Medulla oblongata (tissue), 1 donor: Measurements from ENCODE around the gene PHRF1.
"Not testable (repeated sequence)": the region's sequence is repeated elsewhere in the genome, so short reads cannot be mapped to it uniquely, and the experiment has no call there.

ENCODE experiments used
- DNase-seq: peaks from one replicate; pipeline ENCODE4 v3.0.0-alpha.2; 2015; ENCODE audit errors: extremely low spot score

The PHRF1 gene

DNA sequence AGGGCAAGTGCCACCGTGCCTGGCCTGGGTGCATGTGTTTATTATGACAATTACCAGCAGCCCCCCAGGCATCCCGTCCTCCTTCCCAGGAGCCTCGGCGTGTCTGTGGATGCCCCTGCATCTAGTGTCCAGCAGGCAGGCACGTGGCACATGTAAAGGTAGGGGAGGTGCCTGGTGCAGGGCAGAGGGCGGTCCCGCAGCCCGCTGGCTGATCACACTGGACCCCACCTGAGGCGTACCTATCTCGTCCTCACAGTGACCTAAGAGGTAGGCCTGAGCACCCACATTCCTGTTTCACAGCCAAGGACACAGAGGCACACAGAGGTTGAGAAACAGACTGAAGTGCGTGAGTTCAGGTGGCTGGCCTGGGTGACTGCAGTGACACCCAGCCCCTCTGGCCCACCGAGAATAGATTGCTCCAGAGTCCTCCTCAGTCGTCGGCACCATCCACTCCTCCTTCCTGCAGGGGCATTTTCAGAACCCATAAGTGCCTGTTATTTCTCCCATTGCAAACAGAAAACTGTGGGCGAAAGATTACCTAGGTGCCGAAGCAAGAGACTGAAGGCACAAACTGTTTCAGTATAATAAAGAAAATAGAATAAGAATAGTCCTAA is 3.0 kb upstream of the PHRF1 start:
- no peak for DNase-seq

DNA sequence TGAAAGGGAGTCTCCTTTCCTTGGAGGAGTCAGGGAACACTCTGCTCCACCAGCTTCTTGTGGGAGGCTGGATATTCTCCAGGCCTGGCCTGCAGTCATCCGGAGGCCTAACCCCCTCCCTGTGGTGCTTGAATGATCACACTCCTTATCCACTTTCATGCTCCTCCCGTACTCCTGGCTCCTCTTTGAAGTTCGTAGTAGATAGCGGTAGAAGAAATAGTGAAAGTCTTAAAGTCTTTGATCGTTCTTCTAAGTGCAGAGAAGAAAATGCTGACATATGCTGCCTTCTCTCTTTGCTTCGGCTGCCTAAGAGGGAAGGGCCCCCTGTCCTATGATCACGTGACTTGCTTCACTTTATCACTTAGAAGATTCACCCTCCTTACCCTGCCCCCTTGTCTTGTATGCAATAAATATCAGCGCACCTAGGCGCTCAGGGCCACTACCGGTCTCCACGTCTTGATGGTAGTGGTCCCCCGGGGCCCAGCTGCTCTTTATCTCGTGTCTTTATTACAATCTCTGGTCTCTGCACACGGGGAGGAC is 2.2 kb upstream of the PHRF1 start:
- DNase-seq: not testable (repeated sequence)

DNA sequence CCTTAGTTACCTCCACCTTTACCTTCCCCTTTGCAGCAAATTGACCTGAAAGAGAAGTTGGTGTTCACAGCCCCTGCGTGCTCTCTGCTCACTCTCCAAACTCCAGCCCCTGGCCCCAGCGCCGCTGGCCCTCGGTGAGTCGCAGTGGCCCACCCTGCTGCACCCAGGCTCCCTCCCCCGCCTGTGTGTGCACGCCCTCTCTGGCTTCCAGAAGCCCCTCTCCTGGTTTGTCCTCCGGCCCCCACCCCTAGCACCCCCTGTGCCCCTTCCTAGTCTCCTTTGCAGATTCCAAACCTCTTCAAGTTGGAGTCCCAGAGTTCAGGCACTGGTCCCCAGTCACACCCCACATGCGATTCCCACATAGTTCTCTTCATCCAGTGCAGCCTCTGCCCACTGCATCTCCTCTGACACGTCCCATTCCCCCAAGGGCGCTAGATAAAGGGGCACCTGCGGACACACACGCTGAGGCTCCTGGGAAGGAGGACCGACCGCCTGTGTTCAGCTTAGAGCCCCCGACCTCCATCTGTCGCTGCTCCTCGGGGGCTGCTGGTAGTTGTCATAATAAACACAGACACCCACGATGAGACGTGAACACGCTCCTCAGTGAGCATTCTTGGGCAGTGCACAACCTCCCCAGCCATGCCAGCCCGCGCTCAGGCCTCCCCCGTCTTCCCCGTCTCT is 1.5 kb upstream of the PHRF1 start:
- no peak for DNase-seq

DNA sequence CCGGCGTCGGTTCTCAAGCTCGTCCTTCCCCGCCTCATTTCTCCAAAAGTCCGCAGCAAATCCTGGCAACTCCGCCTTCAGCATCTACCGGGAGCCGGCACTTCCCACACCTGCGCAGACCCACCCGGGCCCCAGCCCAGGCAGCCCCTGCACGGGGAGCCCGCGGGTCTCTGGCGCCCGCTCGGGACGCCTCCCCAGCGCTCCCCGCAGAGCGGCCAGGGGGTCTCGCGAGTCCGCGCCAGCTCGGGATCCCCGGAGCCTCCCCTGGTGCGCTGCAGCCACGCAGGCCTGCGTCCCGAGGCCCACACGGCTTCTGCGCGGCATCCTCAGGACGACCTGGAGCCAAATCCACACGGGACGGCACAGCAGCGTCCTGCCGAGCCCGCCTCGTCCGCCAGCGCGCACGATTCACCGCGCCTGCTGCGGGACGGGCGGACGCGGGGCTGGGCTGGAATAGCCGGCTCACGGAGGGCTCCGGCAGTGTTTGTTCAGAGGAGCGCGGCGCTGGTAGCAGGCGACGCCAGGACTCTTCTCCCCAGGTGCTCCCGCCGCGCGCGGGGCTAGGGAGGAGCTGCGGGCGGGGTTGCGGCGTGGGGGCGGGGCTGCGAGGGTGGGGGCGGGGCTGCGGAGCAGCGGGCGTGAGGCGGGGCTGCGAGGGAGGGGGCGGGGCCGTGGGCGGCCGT is 816 bp upstream of the PHRF1 start:
- DNase-seq: peak; percentile 85

DNA sequence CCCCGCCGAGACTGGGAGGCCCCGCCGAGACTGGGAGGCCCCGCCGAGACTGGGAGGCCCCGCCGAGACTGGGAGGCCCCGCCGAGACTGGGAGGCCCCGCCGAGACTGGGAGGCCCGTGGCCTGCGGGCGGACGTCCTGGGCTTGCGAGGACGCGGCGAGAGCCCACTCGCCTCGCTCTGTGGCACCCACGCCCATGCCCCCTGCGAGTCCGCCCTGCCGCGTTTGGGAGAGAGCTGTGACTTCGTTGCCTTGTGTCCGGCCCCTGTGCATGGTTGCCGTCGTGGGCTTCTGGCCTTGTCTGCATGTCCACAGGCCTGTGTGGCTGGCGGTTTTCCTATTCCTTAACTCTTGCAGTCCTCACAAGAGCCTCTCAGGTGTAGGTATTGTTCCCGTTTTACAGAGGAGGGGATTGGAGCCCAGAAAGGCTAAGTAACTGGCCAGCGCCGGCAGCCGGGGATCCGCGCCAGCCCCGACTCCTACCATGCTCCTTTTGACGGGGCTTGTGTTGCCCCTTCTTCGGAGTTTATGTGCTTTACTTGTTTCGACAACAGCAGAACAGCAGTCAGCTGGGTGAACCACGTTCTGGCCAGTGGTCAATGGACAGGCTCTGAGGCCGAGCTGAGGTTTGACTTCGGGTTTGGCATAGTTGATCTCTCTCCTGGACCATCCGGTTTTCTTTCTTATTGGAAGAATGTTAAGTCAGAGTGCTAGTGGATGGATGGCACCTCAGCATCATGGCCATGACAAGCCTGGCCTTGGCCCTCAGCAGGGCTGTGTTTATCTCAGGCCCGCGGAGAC is 741 bp downstream of the PHRF1 start:
- no peak for DNase-seq

DNA sequence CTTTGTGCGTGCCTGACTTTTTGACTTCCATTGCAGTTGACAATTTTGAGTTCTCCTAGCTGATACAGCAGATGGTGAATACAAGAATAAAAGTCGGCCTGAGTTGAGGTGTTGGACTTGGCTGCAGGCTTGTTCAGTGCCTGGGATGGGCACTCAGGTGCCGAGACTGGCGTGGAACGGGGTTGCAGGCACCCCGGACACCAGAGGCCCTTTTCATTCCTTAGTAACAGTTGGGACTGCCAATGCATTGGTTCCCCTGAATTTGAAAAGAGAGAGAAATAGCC is 1.3 kb downstream of the PHRF1 start:
- no peak for DNase-seq

DNA sequence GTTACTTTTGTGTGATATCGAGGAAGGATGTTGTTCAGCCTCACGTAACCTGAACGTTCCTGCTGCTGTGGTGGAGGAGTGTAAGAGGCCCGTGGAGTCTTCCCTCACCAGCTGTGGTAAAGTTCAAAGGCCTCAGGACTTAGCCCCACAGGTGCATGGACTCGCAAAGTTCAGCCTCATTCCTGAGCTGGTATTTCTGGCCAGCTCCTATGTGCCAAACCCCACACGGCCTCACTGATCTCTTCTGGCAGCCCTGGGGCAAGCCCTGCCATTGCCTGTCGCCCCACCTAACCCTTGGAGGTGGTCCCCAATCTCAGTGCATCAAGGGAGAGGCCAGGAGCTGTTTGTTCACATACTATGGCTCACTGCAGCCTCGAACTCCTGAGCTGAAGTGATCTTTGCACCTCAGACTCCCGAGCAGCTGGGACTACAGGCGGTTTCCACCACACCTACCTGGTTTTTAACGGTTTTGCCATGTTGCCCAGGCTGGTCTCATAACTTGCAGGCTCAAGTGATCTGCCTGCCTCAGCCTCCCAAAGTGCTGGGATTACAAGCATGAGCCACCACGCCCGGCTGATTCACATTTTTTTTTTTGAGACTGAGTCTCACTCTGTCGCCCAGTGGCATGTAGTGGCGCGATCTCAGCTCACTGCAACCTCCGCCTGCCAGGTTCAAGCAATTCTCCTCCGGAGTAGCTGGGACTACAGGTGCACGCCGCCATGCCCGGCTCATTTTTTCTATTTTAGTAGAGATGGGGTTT is 2.2 kb downstream of the PHRF1 start:
- DNase-seq: no peak

DNA sequence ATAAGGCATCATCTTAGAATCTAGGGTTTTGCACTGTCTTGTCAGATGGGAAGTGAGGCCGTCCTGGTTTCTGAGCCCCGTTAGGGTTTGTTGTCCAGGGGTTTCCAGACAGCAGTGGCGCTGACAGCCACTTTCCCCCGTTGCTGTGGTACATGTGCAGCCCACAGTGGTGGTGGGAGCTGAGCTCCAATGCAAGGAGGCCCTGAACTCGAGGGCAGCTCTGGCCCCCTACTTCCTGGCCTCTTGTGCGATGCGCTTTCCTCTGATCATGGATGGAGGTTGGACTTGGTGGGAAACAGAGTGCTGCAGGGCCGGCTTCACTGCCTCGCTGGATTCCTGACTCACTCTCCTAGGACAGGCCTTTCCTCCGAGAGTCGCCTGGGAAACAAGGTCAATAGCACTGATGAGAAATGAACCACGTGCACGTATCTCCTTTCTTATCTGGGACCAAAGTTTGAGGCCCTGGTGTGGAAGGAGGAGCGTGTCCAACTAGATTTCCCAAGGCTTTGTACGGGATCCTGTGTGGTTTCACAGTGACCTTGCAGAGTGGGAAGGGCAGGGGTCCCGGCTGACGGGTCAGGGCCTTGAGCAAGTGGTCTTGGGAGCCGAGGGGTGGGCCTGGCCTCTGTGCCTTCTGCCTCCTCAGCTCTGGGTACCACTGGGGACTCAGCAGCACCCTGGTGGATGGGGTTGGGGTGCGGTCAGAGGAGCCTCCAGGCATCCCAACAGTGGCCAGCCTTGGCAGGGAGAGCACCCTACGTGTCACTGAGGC is 3.7 kb downstream of the PHRF1 start:
- DNase-seq: no peak

DNA sequence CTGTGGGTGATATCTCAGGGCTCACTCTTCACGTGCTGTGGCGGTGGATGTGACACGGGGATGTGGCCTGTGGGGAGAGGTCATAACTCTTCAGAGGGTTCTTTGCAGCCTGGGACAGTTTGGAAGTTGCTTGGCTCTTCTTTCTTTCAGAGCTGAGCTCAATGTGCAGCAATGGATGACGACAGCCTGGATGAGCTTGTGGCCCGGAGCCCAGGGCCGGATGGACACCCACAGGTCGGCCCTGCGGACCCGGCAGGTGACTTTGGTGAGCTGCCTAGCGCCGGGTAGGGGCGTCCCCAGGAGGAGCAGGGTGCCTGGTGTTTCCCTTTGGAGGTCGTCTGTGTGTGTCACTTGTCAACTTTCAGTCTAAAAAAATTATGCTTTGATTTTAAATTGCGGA is 5.1 kb downstream of the PHRF1 start:
- DNase-seq: no peak

DNA sequence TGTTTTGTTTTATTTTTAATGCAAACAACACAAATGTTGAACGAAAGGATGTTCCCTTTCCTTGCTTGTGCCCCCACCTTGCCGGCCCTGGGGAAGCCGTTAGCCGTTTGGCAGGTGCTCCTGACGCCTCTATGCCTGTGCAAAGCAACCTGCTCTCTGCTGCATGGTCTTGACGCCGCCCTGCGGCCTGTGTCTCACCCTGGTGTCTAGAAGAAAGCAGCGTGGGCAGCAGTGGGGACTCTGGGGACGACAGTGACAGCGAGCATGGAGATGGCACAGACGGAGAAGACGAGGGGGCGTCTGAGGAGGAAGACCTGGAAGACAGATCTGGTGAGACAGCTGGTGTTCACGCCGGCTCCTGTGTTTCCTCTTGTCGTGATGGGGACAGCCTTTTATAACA is 5.5 kb downstream of the PHRF1 start:
- no peak for DNase-seq

DNA sequence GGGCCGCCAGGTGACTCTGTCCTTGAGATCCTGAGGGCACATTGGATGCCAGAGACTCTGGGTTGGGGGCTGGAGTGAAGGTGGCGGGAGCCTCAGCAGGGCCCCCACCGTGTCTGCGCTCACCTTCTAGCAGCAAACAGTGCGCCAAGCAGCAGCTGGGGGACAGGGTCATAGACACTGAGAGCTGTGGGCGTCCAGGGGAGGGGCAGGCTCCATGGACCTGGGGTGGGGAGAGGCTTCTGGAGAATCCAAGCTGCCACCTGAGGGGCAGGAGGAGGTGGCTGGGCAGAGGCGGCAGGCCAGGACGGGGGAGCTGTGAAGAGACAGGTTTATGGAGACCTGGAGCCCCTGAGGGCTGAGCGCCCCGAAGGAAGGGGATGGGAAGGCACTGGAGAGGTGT is 8.0 kb downstream of the PHRF1 start:
- DNase-seq: no peak

DNA sequence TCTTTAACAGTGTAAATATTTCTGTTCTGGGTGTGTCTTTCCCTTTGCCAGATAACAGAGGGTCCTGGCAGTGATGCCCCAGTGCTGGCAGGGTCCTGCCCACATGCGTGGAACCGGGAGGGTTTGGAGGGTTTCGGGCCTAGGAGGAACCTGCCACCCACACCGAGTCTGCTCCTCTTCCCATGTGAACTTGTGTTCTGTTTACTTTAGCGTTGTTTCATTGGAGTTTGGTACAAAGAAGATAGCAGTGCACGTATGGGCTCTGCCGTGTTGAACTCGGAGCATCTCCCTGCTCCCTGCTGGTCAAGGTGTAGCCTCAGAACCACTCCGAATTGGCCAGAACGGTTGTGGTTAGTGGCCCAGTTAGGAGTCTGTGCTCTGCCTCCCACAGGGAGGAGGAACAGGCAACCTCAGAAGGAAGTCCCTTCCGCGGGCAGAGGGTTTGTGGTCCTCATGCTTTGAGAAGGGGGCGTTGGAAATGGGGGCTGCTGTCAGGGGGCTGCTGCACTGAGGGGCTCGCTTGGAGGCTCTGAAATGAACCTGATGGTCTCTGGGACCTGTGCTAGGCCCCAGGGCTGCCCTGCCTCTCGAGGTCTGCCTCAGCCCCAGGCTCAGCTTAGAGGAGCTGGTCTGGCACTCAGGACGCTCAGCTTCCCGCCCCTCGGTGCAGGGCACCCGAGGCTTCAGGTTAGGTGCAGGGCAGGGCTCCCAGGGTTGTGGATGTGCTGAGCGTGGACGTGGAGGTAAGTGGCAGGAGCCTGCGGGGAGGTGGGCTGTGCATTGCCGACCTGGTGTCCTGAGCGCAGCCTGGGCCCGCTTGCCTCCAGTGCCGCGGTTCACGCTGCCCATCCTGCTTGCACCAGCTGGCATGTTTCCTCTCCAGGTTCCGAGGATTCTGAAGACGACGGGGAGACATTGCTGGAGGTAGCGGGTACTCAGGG is 10.4 kb downstream of the PHRF1 start:
- DNase-seq: no peak

DNA sequence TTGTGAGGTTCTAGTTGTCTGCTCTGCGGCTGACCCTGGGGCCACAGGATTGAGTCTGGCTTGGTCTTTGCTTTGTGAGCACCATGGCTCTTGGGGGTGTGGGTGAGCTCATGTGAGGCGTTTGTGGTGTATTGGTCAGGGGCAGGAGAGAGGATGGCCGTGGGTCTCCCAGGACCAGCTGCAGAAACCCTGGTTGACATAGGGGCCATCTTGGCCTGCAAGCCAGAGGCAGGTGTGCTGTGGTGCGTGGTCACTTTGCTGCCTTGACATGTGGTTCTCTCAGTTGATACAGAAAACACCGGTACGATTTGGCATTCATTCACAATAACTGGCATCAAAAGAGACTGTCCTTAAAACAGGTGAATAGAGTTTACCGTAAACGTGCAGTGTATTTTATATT is 11.3 kb downstream of the PHRF1 start:
- DNase-seq: no peak

DNA sequence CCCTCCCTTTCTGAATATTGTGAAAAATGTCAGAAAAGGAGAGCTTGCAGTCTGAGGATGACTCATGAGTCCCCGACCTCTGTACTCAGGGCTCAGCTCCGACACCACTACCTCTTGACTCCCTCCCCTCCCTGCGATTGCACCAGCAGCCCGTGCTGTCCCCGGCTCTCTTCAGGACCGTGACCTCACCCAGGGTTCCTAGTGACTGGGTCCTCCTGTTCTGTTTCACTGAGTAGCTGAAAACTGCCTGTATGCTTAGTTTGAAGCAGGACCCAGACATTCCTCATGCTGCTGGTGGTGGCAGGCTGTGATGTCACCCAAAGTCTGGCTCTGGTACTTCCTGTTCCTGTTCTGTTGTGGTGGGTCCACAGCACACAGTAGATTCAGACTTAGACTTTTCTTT is 11.7 kb downstream of the PHRF1 start:
- no peak for DNase-seq

DNA sequence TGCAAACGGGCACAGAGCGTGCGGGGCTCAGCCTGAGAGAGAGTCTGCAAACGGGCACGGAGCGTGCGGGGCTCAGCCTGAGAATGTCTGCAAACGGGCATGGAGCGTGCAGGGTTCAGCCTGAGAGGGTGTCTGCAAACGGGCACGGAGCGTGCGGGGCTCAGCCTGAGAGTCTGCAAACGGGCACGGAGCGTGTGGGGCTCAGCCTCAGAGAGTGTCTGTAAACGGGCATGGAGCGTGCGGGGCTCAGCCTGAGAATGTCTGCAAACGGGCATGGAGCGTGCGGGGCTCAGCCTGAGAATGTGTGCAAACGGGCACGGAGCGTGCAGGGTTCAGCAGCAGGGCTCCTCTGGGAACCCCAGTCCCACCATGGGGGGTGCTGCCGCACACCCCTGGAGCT is 13.5 kb downstream of the PHRF1 start:
- DNase-seq: no peak

DNA sequence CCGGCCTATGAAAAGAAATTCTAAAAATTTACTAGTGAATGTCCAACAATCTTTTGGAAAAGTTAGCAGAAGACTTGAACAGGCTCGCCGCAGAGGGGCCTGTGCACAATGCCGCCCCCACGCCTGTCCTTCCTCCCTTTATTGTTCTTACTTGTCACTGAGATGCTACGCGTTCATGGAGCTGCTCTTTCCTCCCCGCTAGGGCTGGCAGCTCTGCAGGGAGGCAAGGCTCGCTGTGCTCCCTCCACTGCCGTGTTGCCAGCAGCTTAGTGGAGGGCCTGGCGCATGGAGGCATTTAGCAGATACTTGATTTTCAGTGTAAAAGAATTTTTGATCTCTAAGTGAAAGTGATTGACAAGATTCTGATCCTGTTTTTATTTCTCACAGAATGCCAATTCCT is 14.7 kb downstream of the PHRF1 start:
- DNase-seq: no peak

DNA sequence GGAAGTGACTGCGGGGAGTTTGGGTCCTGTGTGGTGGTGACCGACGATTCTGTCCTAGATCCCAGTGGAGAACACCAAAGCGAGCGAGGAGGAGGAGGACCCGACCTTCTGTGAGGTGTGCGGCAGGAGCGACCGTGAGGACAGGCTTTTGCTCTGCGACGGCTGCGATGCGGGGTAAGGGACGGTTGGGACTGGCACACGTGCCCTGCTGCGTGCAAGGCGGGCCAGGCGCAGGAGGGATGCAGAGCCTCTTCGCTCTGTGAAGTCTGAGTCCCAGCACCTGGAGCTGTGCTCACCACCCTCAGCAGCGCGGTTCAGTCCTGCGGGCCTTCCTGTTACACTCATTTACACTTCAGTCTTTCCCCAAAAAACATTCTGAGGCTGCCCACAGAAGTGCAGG is 16.2 kb downstream of the PHRF1 start:
- no peak for DNase-seq

DNA sequence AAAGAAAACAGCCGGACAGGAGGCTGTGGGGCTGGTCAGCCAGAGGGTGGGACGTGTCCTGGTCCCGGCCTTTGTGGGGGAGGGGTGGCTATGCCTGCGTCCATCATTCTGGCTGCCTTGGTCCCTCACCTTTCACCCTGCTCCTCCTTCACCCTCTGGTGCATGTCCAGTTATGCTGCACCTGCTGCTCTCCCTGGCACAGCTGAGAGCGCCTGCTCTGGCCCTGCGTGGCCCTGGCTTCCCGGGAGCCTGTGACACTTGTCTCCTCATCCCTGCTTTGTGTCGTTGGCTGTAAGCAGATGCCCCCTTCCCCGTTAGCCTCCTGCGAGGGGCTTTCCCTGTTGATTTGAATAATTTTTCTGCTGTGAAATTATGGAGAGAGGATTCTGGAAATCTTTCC is 16.6 kb downstream of the PHRF1 start:
- no peak for DNase-seq

DNA sequence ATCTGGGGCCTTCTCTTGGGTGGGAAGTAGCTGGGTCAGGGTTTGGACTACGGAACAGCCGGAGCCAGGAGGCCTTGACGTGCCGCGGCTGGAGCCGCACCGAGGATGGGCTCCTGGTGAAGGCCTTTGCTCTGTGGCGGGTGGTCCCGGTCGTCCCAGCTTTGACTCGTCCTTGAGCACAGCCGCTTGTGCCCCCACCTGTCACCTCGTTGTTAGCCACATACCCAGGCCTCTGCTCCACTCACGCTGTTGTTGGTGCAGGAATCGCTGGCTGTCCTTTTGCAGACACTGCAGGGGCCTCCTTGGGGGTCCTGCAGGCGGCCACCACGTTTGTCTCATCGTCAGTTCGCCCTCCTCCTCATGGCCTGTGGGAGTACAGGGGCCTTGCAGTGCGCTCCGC is 17.1 kb downstream of the PHRF1 start:
- DNase-seq: no peak

DNA sequence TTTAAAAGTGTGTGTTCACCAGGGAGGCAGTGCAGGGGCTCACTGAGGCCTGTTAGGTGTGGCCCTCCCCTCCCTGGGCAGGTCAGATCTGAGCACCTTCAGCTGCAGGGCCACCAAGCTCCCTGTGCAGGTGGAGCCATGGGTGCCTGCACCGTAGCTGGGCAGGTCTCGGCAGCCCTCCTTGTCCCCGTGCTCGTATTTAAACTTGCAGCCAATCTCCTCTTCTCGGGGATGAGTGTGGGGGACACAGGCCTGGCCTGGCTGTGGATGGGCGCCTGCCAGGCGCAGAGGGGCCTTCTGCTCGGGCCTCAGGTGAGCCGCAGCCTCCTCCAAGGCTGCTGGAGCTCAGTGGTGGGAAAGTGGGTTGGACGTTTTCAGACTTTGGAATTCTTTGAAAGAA is 19.1 kb downstream of the PHRF1 start:
- DNase-seq: no peak
